Subcutaneous adipose tissue (tissue), 4 donors: ENCODE results near the gene ALPI. TPM values are rescaled to one million over a fixed set of nuclear protein-coding genes. Genes with fewer than 3 reads are reported as not detected.

Source experiments
- total RNA-seq, 4 donors: library from RNA; depleted of rRNA; stranded (reverse); fragments of >200 nt; gene quantifications; one replicate each; pipeline ENCODE4 v1.1.0, GENCODE V29; 2016
- TF ChIP-seq, protein P1 (sequence below): fragments of 450-650 bp; IDR thresholded peaks from one replicate; pipeline ENCODE4 v1.5.1; 2016; ENCODE audit warnings: low read depth, mild to moderate bottlenecking, control low read depth, antibody characterized with exemption, moderate library complexity

Gene ALPI
- total RNA-seq, 4 donors from 2014 or later = not detected

DNA sequence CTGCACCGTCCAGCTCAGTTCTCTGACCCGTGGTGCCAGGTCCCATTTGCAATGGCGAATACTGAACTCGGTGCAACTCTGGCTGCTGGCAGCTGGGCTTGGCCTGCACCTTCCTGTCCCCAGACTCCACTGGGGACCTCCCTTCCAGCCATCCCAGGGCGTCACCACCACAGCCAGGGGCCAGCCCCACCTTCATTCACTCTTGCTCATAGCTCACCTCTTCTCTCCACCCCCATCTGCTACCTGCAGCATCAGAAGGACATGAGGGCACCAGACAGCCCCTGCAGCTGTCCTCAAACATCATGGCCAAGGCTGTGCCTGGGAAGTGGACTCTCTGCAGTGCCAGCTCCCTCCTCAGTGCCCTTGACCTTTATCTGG, 16.2 kb upstream of the ALPI start:
- TF ChIP-seq, protein P1, sequence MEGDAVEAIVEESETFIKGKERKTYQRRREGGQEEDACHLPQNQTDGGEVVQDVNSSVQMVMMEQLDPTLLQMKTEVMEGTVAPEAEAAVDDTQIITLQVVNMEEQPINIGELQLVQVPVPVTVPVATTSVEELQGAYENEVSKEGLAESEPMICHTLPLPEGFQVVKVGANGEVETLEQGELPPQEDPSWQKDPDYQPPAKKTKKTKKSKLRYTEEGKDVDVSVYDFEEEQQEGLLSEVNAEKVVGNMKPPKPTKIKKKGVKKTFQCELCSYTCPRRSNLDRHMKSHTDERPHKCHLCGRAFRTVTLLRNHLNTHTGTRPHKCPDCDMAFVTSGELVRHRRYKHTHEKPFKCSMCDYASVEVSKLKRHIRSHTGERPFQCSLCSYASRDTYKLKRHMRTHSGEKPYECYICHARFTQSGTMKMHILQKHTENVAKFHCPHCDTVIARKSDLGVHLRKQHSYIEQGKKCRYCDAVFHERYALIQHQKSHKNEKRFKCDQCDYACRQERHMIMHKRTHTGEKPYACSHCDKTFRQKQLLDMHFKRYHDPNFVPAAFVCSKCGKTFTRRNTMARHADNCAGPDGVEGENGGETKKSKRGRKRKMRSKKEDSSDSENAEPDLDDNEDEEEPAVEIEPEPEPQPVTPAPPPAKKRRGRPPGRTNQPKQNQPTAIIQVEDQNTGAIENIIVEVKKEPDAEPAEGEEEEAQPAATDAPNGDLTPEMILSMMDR = no peak

DNA sequence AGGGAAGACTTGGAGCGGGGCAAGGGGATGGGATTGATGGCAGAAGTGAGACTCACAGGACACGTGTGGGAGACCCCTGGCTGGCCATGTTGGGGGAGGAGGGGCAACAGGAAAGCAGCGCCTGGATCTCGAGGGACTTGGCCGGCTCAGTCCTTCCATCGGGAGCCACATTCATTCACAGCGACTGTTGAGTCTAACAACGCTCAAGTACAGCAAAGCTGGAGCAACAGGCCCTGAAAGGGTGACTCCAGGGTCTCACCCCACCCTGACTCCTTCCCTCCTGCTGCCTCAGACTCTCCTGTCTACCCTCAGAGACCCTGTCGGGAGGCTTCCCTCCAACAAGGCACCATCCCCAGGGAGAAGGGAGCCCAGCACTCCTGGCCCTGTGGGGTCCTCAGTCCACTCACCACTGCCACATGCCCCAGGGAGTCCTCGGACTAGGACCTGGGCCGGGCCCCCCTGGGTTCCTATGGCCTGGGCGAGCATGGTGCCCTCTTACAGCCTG, 14.8 kb upstream of the ALPI start:
- TF ChIP-seq, protein P1 = no peak

DNA sequence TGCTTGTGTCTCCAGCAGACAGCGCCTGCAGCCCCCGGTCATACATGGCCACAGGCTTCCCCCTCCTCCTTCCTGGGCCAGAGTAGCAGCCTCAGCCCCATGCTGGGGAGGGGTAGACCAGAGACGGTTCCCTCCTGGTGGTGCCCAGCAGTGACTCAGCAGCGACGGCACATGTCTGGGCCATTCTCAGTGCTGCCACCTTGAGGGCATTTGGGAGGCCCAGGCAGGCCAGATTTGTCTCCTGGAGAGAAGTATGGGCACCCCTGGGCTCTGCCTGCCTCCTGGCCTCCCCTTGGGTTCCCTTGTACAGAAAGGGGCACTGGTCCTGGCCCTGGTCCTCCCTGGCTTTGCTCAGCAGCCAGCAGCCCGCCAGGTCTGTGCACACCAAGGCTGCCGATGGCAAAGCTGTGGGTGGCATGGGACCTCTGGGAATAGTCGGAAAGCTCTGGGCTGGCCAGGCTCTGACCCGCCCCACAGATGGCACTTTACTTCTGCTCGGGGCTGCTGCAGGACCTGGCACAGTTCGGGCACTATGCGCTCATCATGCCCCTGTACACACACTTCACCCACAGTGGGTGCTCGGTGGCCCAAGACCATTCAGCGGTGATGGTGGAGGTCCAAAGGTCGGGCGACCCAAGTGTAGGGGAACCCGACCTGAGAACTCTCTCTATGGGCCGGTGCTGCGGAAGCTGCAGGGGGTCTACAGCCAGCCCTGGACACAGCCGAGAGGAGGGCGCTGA, 11.4 kb upstream of the ALPI start:
- TF ChIP-seq, protein P1 = no peak

DNA sequence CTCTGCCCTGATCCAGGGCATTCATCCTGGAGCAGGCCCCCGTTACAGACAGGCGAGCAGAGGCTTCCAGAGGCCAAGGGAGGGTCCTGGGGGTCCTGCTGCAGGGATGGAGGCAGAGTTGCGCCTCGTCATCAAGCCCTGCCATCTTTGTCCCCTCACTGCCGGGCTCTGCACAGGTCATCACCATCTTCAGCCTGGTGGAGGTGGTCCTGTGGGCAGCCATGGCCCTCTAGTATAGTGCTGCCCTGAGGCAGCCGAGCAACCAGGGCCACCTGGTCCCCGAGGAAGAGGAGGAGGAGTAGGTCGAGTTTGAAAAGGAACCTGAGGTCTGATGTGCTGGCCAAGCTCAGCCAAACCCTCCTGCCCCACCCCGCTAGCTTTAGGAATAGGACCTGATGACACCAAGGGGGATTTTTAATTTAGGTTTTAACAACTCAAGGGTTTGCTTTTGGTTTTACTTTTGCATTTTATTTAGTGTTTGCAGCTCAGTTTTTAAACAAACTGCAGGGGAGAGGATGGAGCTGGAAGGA, 8.8 kb upstream of the ALPI start:
- TF ChIP-seq, protein P1 = no peak

DNA sequence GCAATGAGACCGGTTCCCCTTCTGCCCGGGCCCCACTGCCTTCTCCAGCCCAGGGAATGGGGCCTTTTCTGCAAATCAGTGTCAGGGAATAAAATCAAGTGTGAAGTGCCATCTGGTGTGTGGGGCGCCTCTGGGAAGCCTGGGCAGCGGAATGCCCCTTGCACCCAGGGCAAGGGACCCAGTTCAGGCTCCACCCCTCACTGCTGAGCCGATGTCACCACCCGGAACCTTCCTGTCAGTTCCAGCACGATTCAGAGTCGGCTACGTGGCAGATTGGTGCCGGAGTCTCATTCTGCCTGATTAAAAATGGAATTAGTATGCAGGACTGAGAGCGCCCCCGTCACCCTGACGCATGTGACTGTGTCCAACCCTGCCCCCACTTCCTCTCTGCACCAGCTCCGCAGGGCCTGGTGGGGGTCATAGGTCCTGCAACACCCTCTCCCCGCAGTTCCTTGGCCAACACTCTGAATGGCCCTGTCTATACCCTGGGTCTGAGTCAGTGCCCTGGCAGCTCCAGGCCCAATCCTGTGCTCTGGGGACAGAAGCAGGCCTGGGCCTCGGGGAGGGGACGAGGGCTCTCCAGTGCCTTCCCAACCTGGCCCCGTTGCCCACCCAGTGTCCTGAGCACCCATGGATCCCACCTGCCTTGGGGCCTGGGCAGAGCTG, 8.2 kb upstream of the ALPI start:
- TF ChIP-seq, protein P1 = no peak

DNA sequence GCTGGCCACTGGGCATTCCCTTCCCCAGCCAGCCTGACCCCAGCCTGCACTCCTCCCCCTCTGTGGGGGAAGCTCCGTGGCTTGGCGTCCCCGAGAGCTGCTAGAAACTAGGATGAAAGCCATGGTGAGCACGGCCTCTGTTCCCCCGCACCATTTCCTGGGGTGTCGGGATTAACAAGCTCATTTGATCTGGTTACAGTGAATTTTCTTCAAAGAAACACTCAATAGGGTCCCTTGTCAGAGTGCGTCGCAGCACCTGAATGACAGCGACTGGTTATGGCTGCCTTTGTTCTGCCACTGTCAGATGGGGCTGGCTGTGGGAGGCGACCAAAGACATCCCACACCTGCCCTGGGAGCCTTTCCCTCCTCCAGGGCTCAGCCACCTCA, 7.7 kb upstream of the ALPI start:
- TF ChIP-seq, protein P1 = no peak

DNA sequence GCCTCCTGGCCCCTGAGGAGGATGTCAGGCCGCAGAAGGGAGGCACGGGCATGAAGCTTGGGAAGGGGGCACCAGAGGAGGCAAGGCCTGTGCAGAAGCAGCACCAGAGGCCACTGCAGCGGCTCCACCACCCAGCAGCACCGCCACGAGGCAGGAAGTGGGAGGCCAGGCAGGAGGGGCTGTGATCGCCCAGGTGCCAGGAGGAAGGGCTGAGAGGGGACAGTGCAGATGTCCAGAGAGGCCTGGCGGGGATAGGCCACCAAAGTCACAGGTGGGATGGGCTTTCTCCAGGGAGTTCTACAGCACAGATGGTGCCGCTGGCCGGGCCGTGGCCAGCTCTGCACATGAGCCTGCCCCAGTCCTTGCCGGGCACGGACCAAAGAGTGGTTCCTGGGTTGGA, 6.0 kb upstream of the ALPI start:
- TF ChIP-seq, protein P1 = no peak
